HG03039 (cell line): ENCODE results near the gene HSPA14.
"Not testable (repeated sequence)": the region's sequence is repeated elsewhere in the genome, so short reads cannot be mapped to it uniquely, and the experiment has no call there.

Experiments used
- ATAC-seq: cut with Tn5 transposase; IDR thresholded peaks from one replicate; pipeline ENCODE4 v1.9.1; 2021; ENCODE audit warnings: mild to moderate bottlenecking, moderate library complexity; ENCODE audit not compliant: unreplicated experiment

The HSPA14 gene

GRCh38 chr10:14879928-14880193 lies 41.8 kb downstream of the HSPA14 start:
- ATAC-seq = no peak

- ATAC-seq = no peak
Observed at GRCh38 chr10:14880229-14880628, 42.1 kb downstream of the HSPA14 start.

GRCh38 chr10:14884082-14884481 lies 46.0 kb downstream of the HSPA14 start:
- ATAC-seq = no peak

GRCh38 chr10:14889318-14889717 lies 51.2 kb downstream of the HSPA14 start:
- ATAC-seq = no peak

GRCh38 chr10:14891151-14891550 lies 53.0 kb downstream of the HSPA14 start:
- ATAC-seq = no peak

GRCh38 chr10:14904316-14904732 lies 66.2 kb downstream of the HSPA14 start:
- ATAC-seq = no peak

GRCh38 chr10:14904864-14905263 lies 66.8 kb downstream of the HSPA14 start:
- ATAC-seq = no peak

GRCh38 chr10:14905890-14906289 lies 67.8 kb downstream of the HSPA14 start:
- no peak for ATAC-seq

- ATAC-seq = no peak
Observed at GRCh38 chr10:14906765-14907164, 68.7 kb downstream of the HSPA14 start.

- ATAC-seq = not testable (repeated sequence)
Observed at GRCh38 chr10:14907591-14907990, 69.5 kb downstream of the HSPA14 start.

- ATAC-seq = no peak
Observed at GRCh38 chr10:14909101-14909500, 71.0 kb downstream of the HSPA14 start.

- no peak for ATAC-seq
Observed at GRCh38 chr10:14910953-14911352, 72.8 kb downstream of the HSPA14 start.

GRCh38 chr10:14911801-14912200 lies 73.7 kb downstream of the HSPA14 start:
- ATAC-seq = no peak

- ATAC-seq = no peak
Observed at GRCh38 chr10:14916600-14916999, 78.5 kb downstream of the HSPA14 start.

GRCh38 chr10:14917827-14918226 lies 79.7 kb downstream of the HSPA14 start:
- no peak for ATAC-seq

- no peak for ATAC-seq
Observed at GRCh38 chr10:14918964-14919363, 80.9 kb downstream of the HSPA14 start.
